Measurements from ENCODE around the gene OPCML.
A peak's percentile ranks its signal among the peaks of the same experiment; 100 is the strongest.

Gene OPCML

GRCh38 chr11:132971351-132971750, 561.0 kb downstream of the OPCML start:
- DNase-seq: no peak

GRCh38 chr11:132969892-132970291, 562.4 kb downstream of the OPCML start:
- DNase-seq: no peak

GRCh38 chr11:132962041-132962440, 570.3 kb downstream of the OPCML start:
- no peak for DNase-seq

- DNase-seq: no peak
Observed at GRCh38 chr11:132961453-132961852, 570.8 kb downstream of the OPCML start.

- no peak for DNase-seq
Observed at GRCh38 chr11:132960273-132961078, 571.8 kb downstream of the OPCML start.

GRCh38 chr11:132959693-132960092, 572.6 kb downstream of the OPCML start:
- DNase-seq: no peak

GRCh38 chr11:132957881-132958280, 574.4 kb downstream of the OPCML start:
- no peak for DNase-seq

GRCh38 chr11:132948252-132948651, 584.0 kb downstream of the OPCML start:
- no peak for DNase-seq

- no peak for DNase-seq
Observed at GRCh38 chr11:132944569-132944944, 587.7 kb downstream of the OPCML start.

- DNase-seq: no peak
Observed at GRCh38 chr11:132943706-132944568, 588.4 kb downstream of the OPCML start.

GRCh38 chr11:132943357-132943705, 589.0 kb downstream of the OPCML start:
- no peak for DNase-seq

- no peak for DNase-seq
Observed at GRCh38 chr11:132942611-132943356, 589.5 kb downstream of the OPCML start.

- no peak for DNase-seq
Observed at GRCh38 chr11:132941761-132942160, 590.5 kb downstream of the OPCML start.

GRCh38 chr11:132941024-132941646, 591.2 kb downstream of the OPCML start:
- peak; percentile 4 for DNase-seq

GRCh38 chr11:132937016-132937415, 595.3 kb downstream of the OPCML start:
- no peak for DNase-seq

- DNase-seq: no peak
Observed at GRCh38 chr11:132935383-132935782, 596.9 kb downstream of the OPCML start.

GRCh38 chr11:132933703-132934102, 598.6 kb downstream of the OPCML start:
- DNase-seq: no peak

- no peak for DNase-seq
Observed at GRCh38 chr11:132925825-132926469, 606.4 kb downstream of the OPCML start.

GRCh38 chr11:132921597-132921996, 610.7 kb downstream of the OPCML start:
- DNase-seq: no peak

GRCh38 chr11:132920451-132921096, 611.7 kb downstream of the OPCML start:
- DNase-seq: no peak

- no peak for DNase-seq
Observed at GRCh38 chr11:132914600-132914999, 617.7 kb downstream of the OPCML start.

GRCh38 chr11:132913886-132914285, 618.4 kb downstream of the OPCML start:
- DNase-seq: no peak

Data from inflammatory macrophage treated with lipopolysaccharide for 4 hours (primary cell).